Measurements from ENCODE around the gene SMIM3. TPM values are rescaled to one million over a fixed set of nuclear protein-coding genes. Genes with fewer than 3 reads are reported as not detected.

SMIM3 gene
- total and polyA plus RNA-seq, 2 experiments from 2014 or later = 6.2 to 7.6 TPM

DNA sequence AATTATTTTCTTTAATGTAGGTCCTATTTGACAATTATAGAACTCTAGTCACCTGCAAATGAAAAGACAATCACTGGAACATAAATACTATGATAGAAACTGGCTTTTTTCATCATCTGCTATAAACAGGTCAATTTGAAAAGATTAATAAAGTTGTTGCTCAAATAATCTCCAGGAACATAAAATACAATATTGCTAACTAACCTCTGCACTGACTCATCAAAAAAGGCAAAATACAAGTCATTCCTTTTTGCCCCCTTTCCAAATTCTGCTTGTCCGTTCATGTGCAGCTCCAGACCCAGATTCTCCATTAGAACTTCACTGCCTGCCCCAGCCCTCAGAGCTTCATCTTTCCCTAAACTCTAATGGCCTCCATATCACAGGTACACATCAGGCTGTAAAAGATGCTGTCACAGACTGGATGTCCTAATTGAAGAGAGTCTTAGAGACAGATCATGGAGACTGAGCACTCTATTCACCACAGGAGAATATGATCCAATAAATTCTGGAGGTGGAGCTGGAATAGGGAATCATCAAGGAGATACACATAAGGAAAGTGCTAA, 21.4 kb upstream of the SMIM3 start (continued):
- no peak for TF ChIP-seq ZNF331 (CRISPR knock-in tag; IDR thresholded peaks at IDR 0.05; ENCODE audit: low read depth)

- TF ChIP-seq REST (IDR thresholded peaks at IDR 0.05; ENCODE audit: unreplicated experiment) = no peak
- TF ChIP-seq NANOG (IDR thresholded peaks at IDR 0.05; ENCODE audit: borderline replicate concordance) = no peak
- TF ChIP-seq ZNF114 (CRISPR knock-in tag; IDR thresholded peaks at IDR 0.05) = no peak
- no peak for TF ChIP-seq STAT1 (IDR thresholded peaks at IDR 0.05; ENCODE audit: unreplicated experiment)
- TF ChIP-seq CREB1 (CRISPR knock-in tag; IDR thresholded peaks at IDR 0.05; ENCODE audit: low read depth) = no peak
- TF ChIP-seq JUNB (IDR thresholded peaks at IDR 0.05; ENCODE audit: unreplicated experiment) = no peak
- no peak for TF ChIP-seq POLR2AphosphoS5 (IDR thresholded peaks at IDR 0.05; ENCODE audit: low read depth)
- no peak for TF ChIP-seq EZH2phosphoT487 (IDR thresholded peaks at IDR 0.05; ENCODE audit: unreplicated experiment)
- no peak for TF ChIP-seq ZNF462 (CRISPR knock-in tag; IDR thresholded peaks at IDR 0.05)
- no peak for TF ChIP-seq CTCF (conservative IDR thresholded peaks at IDR 0.05; ENCODE audit: low read depth in 2 of 2)
- TF ChIP-seq, protein P1, sequence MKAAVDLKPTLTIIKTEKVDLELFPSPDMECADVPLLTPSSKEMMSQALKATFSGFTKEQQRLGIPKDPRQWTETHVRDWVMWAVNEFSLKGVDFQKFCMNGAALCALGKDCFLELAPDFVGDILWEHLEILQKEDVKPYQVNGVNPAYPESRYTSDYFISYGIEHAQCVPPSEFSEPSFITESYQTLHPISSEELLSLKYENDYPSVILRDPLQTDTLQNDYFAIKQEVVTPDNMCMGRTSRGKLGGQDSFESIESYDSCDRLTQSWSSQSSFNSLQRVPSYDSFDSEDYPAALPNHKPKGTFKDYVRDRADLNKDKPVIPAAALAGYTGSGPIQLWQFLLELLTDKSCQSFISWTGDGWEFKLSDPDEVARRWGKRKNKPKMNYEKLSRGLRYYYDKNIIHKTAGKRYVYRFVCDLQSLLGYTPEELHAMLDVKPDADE (IDR thresholded peaks at IDR 0.05) = no peak
- no peak for TF ChIP-seq ZNF331 (CRISPR knock-in tag; IDR thresholded peaks at IDR 0.05; ENCODE audit: low read depth)
- TF ChIP-seq EZH2 (IDR thresholded peaks at IDR 0.05; ENCODE audit: low read depth, unreplicated experiment) = no peak
- Histone ChIP-seq H3K27me3 (ENCODE audit: insufficient read depth) (no peaks in the 10 kb centered on the region; the same call in 1 of the 2 replicates), H3K4me1 (ENCODE audit: insufficient read depth) (peaks cover 8% of the 10 kb centered on the region; the same call in 1 of the 2 replicates), H3K4me2 (peak overlapping the region; percentile 82), H3K79me2 (replicated peaks; ENCODE audit: insufficient read depth) (peaks cover 31% of the 10 kb centered on the region), H3K9me2 (ENCODE audit: insufficient read depth) (no peaks in the 10 kb centered on the region), H3K4me3 (peak overlapping the region; percentile 72), H3K27ac (ENCODE audit: low read depth) (peak overlapping the region; percentile 79), H3K36me3 (ENCODE audit: insufficient read depth) (peaks cover 9% of the 10 kb centered on the region), H3F3A (replicated peaks; ENCODE audit: low read depth) (no peaks in the 10 kb centered on the region), H4K20me1 (replicated peaks; ENCODE audit: insufficient read depth) (no peaks in the 10 kb centered on the region), H2AFZ (peak overlapping the region; percentile 19; the same call in 1 of the 2 replicates)
- H3K36me3 Mint-ChIP-seq (ENCODE audit: low read depth) = peaks cover 43% of the 10 kb centered on the region
- ATAC-seq (peak; percentile 16), DNase-seq (ENCODE audit: low spot score) (no peak)
- H3K27me3 Mint-ChIP-seq (ENCODE audit: insufficient read depth, low read depth, poor library complexity) = peaks cover 7% of the 10 kb centered on the region
- no peak overlapping the region for H3K4me3 Mint-ChIP-seq
- no peak overlapping the region for H3K27ac Mint-ChIP-seq
- peaks cover 12% of the 10 kb centered on the region for H3K9me3 Mint-ChIP-seq
- H3K4me1 Mint-ChIP-seq = peaks cover 4% of the 10 kb centered on the region; the same call in 2 of the 3 replicates
Measured at GRCh38 chr5:150758203-150758530, 20.4 kb upstream of the SMIM3 start.

All from GM23338 (cell line).